HepG2 (cell line): ENCODE data around the gene TMEM95. TPM values are rescaled to one million over a fixed set of nuclear protein-coding genes. Genes with fewer than 3 reads are reported as not detected.

ENCODE experiments used
- ARHGAP35 ChIP-seq: sonication (generic); formaldehyde crosslinking; IDR thresholded peaks from 2 replicates; pipeline ENCODE4 v1.9.0; 2022; ENCODE audit warnings: mild to moderate bottlenecking, inconsistent platforms, moderate library complexity, missing genetic modification reagents, borderline replicate concordance
- BRD4 ChIP-seq: sonication (generic); formaldehyde crosslinking; IDR thresholded peaks from 2 replicates; pipeline ENCODE4 v1.4.0; 2020; ENCODE audit warnings: missing genetic modification reagents
- ETV6 ChIP-seq: sonication (generic); formaldehyde crosslinking; conservative IDR thresholded peaks from 2 replicates; pipeline ENCODE4 v1.4.0; 2020; ENCODE audit warnings: missing genetic modification reagents
- FOXO1 ChIP-seq: sonication (generic); formaldehyde crosslinking; IDR thresholded peaks from 2 replicates; pipeline ENCODE4 v1.4.0; 2020; ENCODE audit warnings: missing genetic modification reagents
- FOXP4 ChIP-seq: sonication (generic); formaldehyde crosslinking; IDR thresholded peaks from 2 replicates; pipeline ENCODE4 v1.4.0; 2020; ENCODE audit warnings: missing genetic modification reagents
- HNRNPLL ChIP-seq: fragments of 200-400 bp; formaldehyde crosslinking; IDR thresholded peaks from 2 replicates; pipeline ENCODE4 v1.6.1; 2017; ENCODE audit warnings: mild to moderate bottlenecking, low read depth, low read length; ENCODE audit not compliant: poor library complexity, severe bottlenecking
- JDP2 ChIP-seq: sonication (generic); formaldehyde crosslinking; IDR thresholded peaks from 2 replicates; pipeline ENCODE4 v1.8.1; 2022; ENCODE audit warnings: missing genetic modification reagents, borderline replicate concordance
- KAT2B ChIP-seq: fragments of 150-350 bp; IDR thresholded peaks from 2 replicates; pipeline ENCODE4 v1.6.1; 2014; ENCODE audit warnings: low read depth, low read length, borderline replicate concordance
- STAT6 ChIP-seq: sonication (generic); formaldehyde crosslinking; IDR thresholded peaks from 2 replicates; pipeline ENCODE4 v1.4.0; 2020; ENCODE audit warnings: missing genetic modification reagents, mild to moderate bottlenecking, borderline replicate concordance
- ZFP36L1 ChIP-seq: sonication (generic); formaldehyde crosslinking; IDR thresholded peaks from 2 replicates; pipeline ENCODE4 v1.8.0; 2022; ENCODE audit warnings: mild to moderate bottlenecking, missing genetic modification reagents, moderate library complexity
- ZNF12 ChIP-seq: sonication (generic); formaldehyde crosslinking; IDR thresholded peaks from 2 replicates; pipeline ENCODE4 v1.5.0; 2020; ENCODE audit warnings: missing genetic modification reagents
- polyA plus RNA-seq, 8 experiments: library from polyadenylated mRNA; depleted of rRNA in 3 of 8; stranded (reverse) in 7 of 8; unstranded in 1 of 8; fragments of >200 nt; fragmentation: Illumina TruSeq in 4 of 8; extraction: Trizol in 4 of 8; gene quantifications; 2 replicates each; pipeline versions ENCODE4 v1.2.1 to v1.2.3, GENCODE V29; 2011 to 2016; ENCODE audit warnings: low read depth in 4 of 8, missing spikeins in 1 of 8, mixed read lengths in 1 of 8; ENCODE audit not compliant: insufficient read depth in 1 of 8
- total RNA-seq, 5 experiments: library from RNA; depleted of rRNA; stranded (reverse); fragments of >200 nt; fragmentation: Illumina TruSeq; extraction: Trizol; gene quantifications; 2 replicates each; pipeline ENCODE4 v1.2.3, GENCODE V29; 2016; ENCODE audit warnings: low read depth in 1 of 5
- TF ChIP-seq, protein P1 (sequence below): sonication (generic); formaldehyde crosslinking; IDR thresholded peaks from 2 replicates; pipeline ENCODE4 v1.4.0; 2020; ENCODE audit warnings: missing genetic modification reagents
- TF ChIP-seq, protein P2 (sequence below): sonication (generic); formaldehyde crosslinking; IDR thresholded peaks from 2 replicates; pipeline ENCODE4 v1.4.0; 2020; ENCODE audit warnings: missing genetic modification reagents, borderline replicate concordance

Gene TMEM95
- total and polyA plus RNA-seq, 2 of the 13 experiments (the other 11 are each of a cell fraction or from before 2014, with no cell fraction given), result not detected

DNA sequence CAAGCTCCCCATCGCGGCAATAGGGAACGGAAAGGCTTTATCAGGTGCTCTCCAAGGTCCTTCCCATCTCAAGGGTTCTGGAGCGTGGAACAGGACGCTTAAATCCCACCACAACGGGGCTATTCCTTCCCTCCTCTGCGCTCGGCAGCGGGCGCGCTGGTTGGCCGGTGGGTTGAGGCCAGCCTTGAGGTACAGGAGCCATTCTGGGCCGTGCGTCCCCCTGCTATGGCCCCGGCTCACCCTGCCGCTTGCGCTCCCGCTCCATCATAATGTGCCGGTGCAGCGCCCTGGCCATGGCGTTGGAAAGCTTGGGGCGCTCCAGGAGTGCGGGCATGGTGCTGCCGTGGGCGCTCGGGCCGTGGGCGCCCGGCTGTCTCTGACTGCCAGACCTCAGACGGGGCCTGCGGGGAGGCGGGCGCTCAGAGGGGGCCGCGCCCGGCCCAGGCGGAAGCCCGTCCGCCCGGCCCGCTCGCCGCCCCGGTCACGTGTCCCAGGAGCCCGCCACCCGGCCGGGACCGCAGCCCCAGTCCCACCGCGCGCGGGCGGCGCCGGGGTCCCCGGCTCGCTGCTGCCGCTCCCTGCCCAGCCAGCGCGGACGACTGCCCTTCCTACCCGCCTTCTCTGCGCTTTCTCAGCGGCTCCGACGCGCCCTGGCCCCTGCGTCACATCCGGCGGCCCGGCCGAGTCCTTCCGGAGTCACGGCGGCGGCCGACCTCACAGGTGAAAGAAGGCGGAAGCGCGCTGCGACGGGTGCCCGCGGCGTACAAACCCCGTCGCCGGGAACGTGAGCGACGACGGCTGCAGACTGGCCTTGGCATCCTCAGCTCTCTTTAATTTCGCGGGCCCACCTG is 40.0 kb upstream of the TMEM95 start, which contains the start of gene GPS2 (continued):
- TF ChIP-seq FOXP4 (peak; percentile 58; the same call in 1 of the 2 replicates), ZFP36L1 (CRISPR knock-in tag) (no peak; the same call in 1 of the 2 replicates), HNRNPLL (peak; percentile 60), BRD4 (CRISPR knock-in tag) (peak; percentile 80; the same call in 1 of the 2 replicates), FOXO1 (CRISPR knock-in tag) (peak; percentile 55; the same call in 1 of the 2 replicates), ZNF12 (0 out of 2 replicates have a peak, but pooled peaks have one; percentile 55), JDP2 (CRISPR knock-in tag) (peak; percentile 42; the same call in 1 of the 2 replicates), ARHGAP35 (no peak), STAT6 (CRISPR knock-in tag) (no peak; the same call in 1 of the 2 replicates), ETV6 (CRISPR knock-in tag) (peak; percentile 78; the same call in 1 of the 2 replicates), KAT2B (no peak)
- TF ChIP-seq, protein P1, sequence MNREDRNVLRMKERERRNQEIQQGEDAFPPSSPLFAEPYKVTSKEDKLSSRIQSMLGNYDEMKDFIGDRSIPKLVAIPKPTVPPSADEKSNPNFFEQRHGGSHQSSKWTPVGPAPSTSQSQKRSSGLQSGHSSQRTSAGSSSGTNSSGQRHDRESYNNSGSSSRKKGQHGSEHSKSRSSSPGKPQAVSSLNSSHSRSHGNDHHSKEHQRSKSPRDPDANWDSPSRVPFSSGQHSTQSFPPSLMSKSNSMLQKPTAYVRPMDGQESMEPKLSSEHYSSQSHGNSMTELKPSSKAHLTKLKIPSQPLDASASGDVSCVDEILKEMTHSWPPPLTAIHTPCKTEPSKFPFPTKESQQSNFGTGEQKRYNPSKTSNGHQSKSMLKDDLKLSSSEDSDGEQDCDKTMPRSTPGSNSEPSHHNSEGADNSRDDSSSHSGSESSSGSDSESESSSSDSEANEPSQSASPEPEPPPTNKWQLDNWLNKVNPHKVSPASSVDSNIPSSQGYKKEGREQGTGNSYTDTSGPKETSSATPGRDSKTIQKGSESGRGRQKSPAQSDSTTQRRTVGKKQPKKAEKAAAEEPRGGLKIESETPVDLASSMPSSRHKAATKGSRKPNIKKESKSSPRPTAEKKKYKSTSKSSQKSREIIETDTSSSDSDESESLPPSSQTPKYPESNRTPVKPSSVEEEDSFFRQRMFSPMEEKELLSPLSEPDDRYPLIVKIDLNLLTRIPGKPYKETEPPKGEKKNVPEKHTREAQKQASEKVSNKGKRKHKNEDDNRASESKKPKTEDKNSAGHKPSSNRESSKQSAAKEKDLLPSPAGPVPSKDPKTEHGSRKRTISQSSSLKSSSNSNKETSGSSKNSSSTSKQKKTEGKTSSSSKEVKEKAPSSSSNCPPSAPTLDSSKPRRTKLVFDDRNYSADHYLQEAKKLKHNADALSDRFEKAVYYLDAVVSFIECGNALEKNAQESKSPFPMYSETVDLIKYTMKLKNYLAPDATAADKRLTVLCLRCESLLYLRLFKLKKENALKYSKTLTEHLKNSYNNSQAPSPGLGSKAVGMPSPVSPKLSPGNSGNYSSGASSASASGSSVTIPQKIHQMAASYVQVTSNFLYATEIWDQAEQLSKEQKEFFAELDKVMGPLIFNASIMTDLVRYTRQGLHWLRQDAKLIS (CRISPR knock-in tag), result no peak
- TF ChIP-seq, protein P2, sequence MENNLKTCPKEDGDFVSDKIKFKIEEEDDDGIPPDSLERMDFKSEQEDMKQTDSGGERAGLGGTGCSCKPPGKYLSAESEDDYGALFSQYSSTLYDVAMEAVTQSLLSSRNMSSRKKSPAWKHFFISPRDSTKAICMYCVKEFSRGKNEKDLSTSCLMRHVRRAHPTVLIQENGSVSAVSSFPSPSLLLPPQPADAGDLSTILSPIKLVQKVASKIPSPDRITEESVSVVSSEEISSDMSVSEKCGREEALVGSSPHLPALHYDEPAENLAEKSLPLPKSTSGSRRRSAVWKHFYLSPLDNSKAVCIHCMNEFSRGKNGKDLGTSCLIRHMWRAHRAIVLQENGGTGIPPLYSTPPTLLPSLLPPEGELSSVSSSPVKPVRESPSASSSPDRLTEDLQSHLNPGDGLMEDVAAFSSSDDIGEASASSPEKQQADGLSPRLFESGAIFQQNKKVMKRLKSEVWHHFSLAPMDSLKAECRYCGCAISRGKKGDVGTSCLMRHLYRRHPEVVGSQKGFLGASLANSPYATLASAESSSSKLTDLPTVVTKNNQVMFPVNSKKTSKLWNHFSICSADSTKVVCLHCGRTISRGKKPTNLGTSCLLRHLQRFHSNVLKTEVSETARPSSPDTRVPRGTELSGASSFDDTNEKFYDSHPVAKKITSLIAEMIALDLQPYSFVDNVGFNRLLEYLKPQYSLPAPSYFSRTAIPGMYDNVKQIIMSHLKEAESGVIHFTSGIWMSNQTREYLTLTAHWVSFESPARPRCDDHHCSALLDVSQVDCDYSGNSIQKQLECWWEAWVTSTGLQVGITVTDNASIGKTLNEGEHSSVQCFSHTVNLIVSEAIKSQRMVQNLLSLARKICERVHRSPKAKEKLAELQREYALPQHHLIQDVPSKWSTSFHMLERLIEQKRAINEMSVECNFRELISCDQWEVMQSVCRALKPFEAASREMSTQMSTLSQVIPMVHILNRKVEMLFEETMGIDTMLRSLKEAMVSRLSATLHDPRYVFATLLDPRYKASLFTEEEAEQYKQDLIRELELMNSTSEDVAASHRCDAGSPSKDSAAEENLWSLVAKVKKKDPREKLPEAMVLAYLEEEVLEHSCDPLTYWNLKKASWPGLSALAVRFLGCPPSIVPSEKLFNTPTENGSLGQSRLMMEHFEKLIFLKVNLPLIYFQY, result no peak
